HG03558 (cell line): Measurements from ENCODE around the gene NUPR2.
"Not testable (repeated sequence)": the region's sequence is repeated elsewhere in the genome, so short reads cannot be mapped to it uniquely, and the experiment has no call there.

Experiments used
- ATAC-seq: cut with Tn5 transposase; IDR thresholded peaks from one replicate; pipeline ENCODE4 v1.9.1; 2021; ENCODE audit warnings: moderate number of reproducible peaks; ENCODE audit not compliant: unreplicated experiment; ENCODE audit errors: extremely low read depth

Gene NUPR2

GRCh38 chr7:56087445-56087844 lies 28.8 kb downstream of the NUPR2 start:
- ATAC-seq: no peak

- ATAC-seq: no peak
Observed at GRCh38 chr7:56086761-56087160, 29.5 kb downstream of the NUPR2 start.

- ATAC-seq: no peak
Observed at GRCh38 chr7:56083150-56083785, 32.9 kb downstream of the NUPR2 start.

DNA sequence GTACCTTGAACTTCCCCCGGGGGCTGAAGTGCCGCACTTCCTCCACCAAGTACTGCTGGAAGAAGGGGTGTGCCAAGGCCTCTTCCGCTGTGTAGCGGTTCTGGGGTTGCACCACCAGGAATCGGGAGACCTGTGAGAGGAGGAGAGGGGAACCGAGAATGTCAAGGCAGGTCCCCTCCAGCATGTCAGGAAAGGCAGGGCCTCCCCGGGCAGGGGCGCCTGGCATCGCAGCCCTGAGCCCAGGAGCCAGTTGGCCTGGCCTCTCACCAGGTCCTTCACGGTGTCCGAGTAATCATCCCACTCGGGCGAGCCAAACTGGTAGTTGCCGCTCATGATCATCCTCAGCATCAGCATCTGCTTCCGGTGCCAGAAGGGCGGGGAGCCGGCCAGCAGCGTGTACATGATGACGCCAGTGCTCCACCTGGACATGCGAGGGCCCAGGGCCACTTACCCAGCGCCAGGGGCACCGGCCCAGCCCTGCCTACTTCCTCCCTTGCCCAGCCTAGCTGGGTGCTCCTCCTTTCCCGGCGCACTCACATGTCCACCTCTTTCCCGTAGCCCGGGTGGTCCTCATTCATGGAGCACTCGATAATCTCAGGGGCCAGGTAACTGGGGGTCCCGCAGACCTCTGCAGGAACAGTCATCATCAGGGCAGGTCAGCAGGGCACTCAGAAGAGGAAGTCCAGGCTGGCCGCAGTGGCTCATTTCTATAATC lies 34.4 kb downstream of the NUPR2 start:
- no peak for ATAC-seq

- not testable (repeated sequence) for ATAC-seq
Observed at GRCh38 chr7:56080726-56081435, 35.3 kb downstream of the NUPR2 start.

DNA sequence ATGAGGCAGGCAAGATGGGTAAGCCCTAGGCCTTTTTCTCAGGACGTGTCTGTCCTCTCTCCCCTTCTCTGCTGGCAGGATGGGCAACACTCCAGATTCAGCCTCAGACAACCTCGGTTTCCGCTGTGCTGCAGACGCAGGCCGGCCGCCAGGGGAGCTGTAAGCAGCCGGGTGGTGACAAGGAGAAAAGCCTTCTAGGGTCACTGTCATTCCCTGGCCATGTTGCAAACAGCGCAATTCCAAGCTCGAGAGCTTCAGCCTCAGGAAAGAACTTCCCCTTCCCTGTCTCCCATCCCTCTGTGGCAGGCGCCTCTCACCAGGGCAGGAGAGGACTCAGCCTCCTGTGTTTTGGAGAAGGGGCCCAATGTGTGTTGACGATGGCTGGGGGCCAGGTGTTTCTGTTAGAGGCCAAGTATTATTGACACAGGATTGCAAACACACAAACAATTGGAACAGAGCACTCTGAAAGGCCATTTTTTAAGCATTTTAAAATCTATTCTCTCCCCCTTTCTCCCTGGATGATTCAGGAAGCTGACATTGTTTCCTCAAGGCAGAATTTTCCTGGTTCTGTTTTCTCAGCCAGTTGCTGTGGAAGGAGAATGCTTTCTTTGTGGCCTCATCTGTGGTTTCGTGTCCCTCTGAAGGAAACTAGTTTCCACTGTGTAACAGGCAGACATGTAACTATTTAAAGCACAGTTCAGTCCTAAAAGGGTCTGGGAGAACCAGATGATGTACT lies 36.6 kb downstream of the NUPR2 start:
- ATAC-seq: no peak

DNA sequence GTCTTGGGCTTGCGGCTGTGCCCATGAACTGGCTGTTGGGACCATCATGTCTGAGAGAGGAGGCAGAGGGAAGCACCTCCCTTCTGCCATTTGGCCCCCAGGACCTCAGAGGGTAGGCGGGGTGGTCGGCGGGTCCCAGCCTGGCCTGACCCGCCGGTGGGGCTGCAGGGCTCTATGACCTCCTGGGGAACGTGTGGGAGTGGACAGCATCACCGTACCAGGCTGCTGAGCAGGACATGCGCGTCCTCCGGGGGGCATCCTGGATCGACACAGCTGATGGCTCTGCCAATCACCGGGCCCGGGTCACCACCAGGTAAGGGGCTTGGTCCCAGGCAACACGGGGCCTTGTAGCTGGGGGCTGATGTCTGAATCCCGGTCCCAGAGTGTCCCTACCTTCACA lies 38.0 kb downstream of the NUPR2 start:
- no peak for ATAC-seq

DNA sequence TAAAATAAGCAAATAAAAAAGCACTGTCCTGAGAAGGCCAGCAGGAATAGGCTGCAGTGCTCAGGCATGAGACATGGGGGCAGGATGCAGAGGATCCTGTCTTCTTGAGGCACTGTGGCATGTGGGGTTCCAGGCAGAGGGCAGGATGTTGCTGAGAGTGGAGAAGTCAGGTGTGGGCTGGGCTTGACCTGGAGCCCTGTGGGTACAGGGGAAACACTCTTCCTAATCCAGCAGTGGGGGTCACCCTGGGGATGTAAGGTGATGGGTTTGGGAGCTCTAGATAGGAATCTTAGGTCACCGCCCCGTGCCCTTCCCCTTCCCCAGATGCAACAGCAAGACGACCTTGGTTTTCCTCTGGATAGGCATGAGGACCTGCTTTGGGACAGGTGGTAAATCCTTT lies 38.5 kb downstream of the NUPR2 start:
- no peak for ATAC-seq

DNA sequence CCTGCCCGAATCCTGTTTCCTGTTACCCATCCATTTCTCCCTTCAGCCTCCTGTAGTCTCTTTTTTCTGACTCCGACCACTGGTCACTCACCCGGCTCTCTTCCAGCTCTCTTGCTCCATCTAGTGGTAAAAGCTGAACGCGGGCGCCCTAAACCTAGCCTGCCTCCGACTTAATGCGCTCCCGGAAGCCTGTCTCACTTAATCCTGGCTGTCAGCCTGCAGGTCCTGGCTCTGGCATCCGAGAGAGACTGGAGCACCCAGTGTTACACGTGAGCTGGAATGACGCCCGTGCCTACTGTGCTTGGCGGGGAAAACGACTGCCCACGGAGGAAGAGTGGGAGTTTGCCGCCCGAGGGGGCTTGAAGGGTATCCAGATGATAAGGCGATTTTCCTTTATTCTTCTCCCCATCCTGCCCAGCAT lies 41.8 kb downstream of the NUPR2 start:
- no peak for ATAC-seq

GRCh38 chr7:56066376-56066775 lies 49.8 kb downstream of the NUPR2 start:
- ATAC-seq: not testable (repeated sequence)
